ENCODE measurements around the gene PEX13. TPM values are rescaled to one million over a fixed set of nuclear protein-coding genes. Genes with fewer than 3 reads are reported as not detected.

Gene PEX13
- polyA plus RNA-seq, 2 of the 4 experiments (the other 2 are of a cell fraction): 18.5 to 42.5 TPM

GRCh38 chr2:61018318-61018755, 817 bp downstream of the PEX13 start:
- peaks cover 11% of the 10 kb centered on the region for H3K9me3 ChIP-seq
- ATAC-seq (peak; percentile 50 to 56; a peak in 5 of 6 replicates), DNase-seq (ENCODE audit: low read depth in 1 of 2, low spot score in 1 of 2) (peak in 1 of 2 experiments; percentile 54), FAIRE-seq (no peak)
- peak overlapping the region; percentile 74 for H3K4me2 ChIP-seq
- 2% methylated on average over 7 of the region's 7 CpGs for WGBS (ENCODE audit: missing lambda C conversion rate)
- CTCF ChIA-PET: no interaction called here
- TF ChIP-seq FOSL2 (IDR thresholded peaks at IDR 0.05) (no peak), FOSL2 (CRISPR knock-in tag; IDR thresholded peaks at IDR 0.05) (no peak), HES2 (IDR thresholded peaks at IDR 0.05) (no peak), ZNF302 (CRISPR knock-in tag; IDR thresholded peaks at IDR 0.05) (no peak), EP300 (IDR thresholded peaks at IDR 0.05) (no peak), NPAS2 (CRISPR knock-in tag; IDR thresholded peaks at IDR 0.05; ENCODE audit: borderline replicate concordance) (no peak)
- POLR2A ChIA-PET: interaction anchor here (0.5 kb wide), 1 partner anchor 50 kb away, joined by 3 read pairs; no protein-coding TSS in a partner anchor
- peak overlapping the region; percentile 94 to 97 for H3K27ac ChIP-seq
- H3K4me1 ChIP-seq: peaks cover 24% of the 10 kb centered on the region
- H3K4me3 ChIP-seq: peak overlapping the region; percentile 86

DNA sequence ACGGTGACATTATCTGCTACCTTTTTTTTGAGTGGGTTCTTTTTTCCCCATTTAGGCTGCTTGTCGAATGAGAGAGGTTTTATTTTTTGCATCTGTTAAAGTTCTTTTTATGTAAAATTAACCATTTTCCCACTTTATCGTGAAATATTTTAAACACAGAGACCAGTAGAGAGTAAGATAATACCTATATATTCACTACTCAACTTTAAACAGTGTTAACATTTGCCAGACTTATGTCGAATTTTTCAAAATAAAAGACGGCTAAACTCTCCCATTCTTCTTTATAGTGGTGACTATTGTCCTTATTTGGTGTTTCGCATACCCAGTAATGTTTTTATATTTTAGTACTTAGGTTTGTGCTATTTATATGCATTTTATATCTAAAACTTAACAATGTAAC, 1.3 kb downstream of the PEX13 start:
- FAIRE-seq: no peak

GRCh38 chr2:61021228-61021660, 3.7 kb downstream of the PEX13 start:
- Histone ChIP-seq H3K4me2 (no peak overlapping the region), H3K4me3 (no peak overlapping the region), H3K9me3 (peaks cover 11% of the 10 kb centered on the region), H3K27ac (no peak overlapping the region), H3K4me1 (peaks cover 15% of the 10 kb centered on the region; the same call in 2 of the 3 replicates)
- ATAC-seq (no peak), FAIRE-seq (no peak), DNase-seq (ENCODE audit: low read depth in 1 of 2, low spot score in 1 of 2) (no peak)
- WGBS (ENCODE audit: missing lambda C conversion rate): 86% methylated on average over 6 of the region's 6 CpGs
- CTCF ChIA-PET: interaction anchor here (0.7 to 1.9 kb wide), 3 partner anchors 11 to 153 kb away, joined by 3 to 4 read pairs (median 3); no protein-coding TSS in a partner anchor
- POLR2A ChIA-PET: no interaction called here
- no peak for TF ChIP-seq NPAS2 (CRISPR knock-in tag; IDR thresholded peaks at IDR 0.05; ENCODE audit: borderline replicate concordance)
- TF ChIP-seq RARB (CRISPR knock-in tag; IDR thresholded peaks at IDR 0.05): no peak
- no peak for TF ChIP-seq MAZ (IDR thresholded peaks at IDR 0.05; ENCODE audit: borderline replicate concordance, low read depth, low read length)
- TF ChIP-seq MAFK (IDR thresholded peaks at IDR 0.05; ENCODE audit: partially characterized antibody): no peak
- TF ChIP-seq MYC (IDR thresholded peaks at IDR 0.05; ENCODE audit: borderline replicate concordance, low read length): no peak
- no peak for TF ChIP-seq CBX2 (IDR thresholded peaks at IDR 0.05; ENCODE audit: borderline replicate concordance, low read depth)
- TF ChIP-seq KDM1A (IDR thresholded peaks at IDR 0.05; ENCODE audit: low read depth): no peak
- no peak for TF ChIP-seq FOSL2 (IDR thresholded peaks at IDR 0.05)
- no peak for TF ChIP-seq FOSL2 (CRISPR knock-in tag; IDR thresholded peaks at IDR 0.05)
- TF ChIP-seq TP53 (CRISPR knock-in tag; IDR thresholded peaks at IDR 0.05): no peak
- no peak for TF ChIP-seq RCOR1 (IDR thresholded peaks at IDR 0.05; ENCODE audit: low read depth, low read length)

More for the DNA sequence above, 1.3 kb downstream of the PEX13 start:
- DNase-seq (ENCODE audit: low read depth in 1 of 2, low spot score in 1 of 2): no peak
- ChIA-PET POLR2A (no interaction called here), CTCF (no interaction called here)
- Histone ChIP-seq H3K4me3 (peak overlapping the region; percentile 86), H3K9me3 (peaks cover 11% of the 10 kb centered on the region), H3K4me1 (peaks cover 24% of the 10 kb centered on the region), H3K27ac (peak overlapping the region; percentile 94 to 97), H3K4me2 (peak overlapping the region; percentile 74)
- ATAC-seq: no peak
- no peak for TF ChIP-seq EHMT2 (IDR thresholded peaks at IDR 0.05; ENCODE audit: low read depth)
- TF ChIP-seq PHF8 (IDR thresholded peaks at IDR 0.05; ENCODE audit: borderline replicate concordance, low read depth): no peak
- TF ChIP-seq E2F6 (IDR thresholded peaks at IDR 0.05; ENCODE audit: borderline replicate concordance, low read depth): no peak
- no peak for TF ChIP-seq EHF (CRISPR knock-in tag; IDR thresholded peaks at IDR 0.05)
- TF ChIP-seq RARB (CRISPR knock-in tag; IDR thresholded peaks at IDR 0.05): no peak
- no peak for TF ChIP-seq ZC3H11A (IDR thresholded peaks at IDR 0.05)
- TF ChIP-seq POLR2AphosphoS2 (conservative IDR thresholded peaks at IDR 0.05; ENCODE audit: low read length): no peak
- no peak for TF ChIP-seq RFX5 (IDR thresholded peaks at IDR 0.05)
- TF ChIP-seq RNF2 (IDR thresholded peaks at IDR 0.05; ENCODE audit: borderline replicate concordance, low read depth): no peak
- no peak for TF ChIP-seq KDM1A (IDR thresholded peaks at IDR 0.05; ENCODE audit: low read depth)
- TF ChIP-seq HOXB13 (CRISPR knock-in tag; IDR thresholded peaks at IDR 0.05; ENCODE audit: low read depth): no peak
- no peak for TF ChIP-seq HDAC2 (IDR thresholded peaks at IDR 0.05)
- TF ChIP-seq NFE2L2 (conservative IDR thresholded peaks at IDR 0.05; ENCODE audit: low read length): no peak
- no peak for TF ChIP-seq HMGXB4 (CRISPR knock-in tag; IDR thresholded peaks at IDR 0.05; ENCODE audit: borderline replicate concordance)
- no peak for TF ChIP-seq POLR2A (IDR thresholded peaks at IDR 0.05; ENCODE audit: low read length)
- WGBS (ENCODE audit: missing lambda C conversion rate): 19% methylated on average over 6 of the region's 6 CpGs

Data from A549 (cell line).